Parathyroid adenoma (tissue), 2 donors: ENCODE data around the gene FDX1.

Experiments used
- H2AFZ ChIP-seq: fragments of 300-600 bp; sonication (generic); one replicate; pipeline ENCODE4 v1.7.0; 2017; ENCODE audit warnings: antibody characterized with exemption, mild to moderate bottlenecking
- H3K27ac ChIP-seq: fragments of 300-600 bp; sonication (generic); one replicate; pipeline ENCODE4 v1.7.0; 2017
- H3K27me3 ChIP-seq: fragments of 300-600 bp; sonication (generic); one replicate; pipeline ENCODE4 v1.7.0; 2017; ENCODE audit warnings: low read length; ENCODE audit not compliant: control insufficient read depth, insufficient read depth
- H3K36me3 ChIP-seq: fragments of 300-600 bp; sonication (generic); one replicate; pipeline ENCODE4 v1.7.0; 2017; ENCODE audit warnings: low read length; ENCODE audit not compliant: control insufficient read depth, insufficient read depth
- H3K4me1 ChIP-seq: fragments of 300-600 bp; sonication (generic); one replicate; pipeline ENCODE4 v1.7.0; 2017; ENCODE audit warnings: control low read depth
- H3K4me2 ChIP-seq: fragments of 300-600 bp; sonication (generic); one replicate; pipeline ENCODE4 v1.7.0; 2017; ENCODE audit warnings: low read length
- H3K4me3 ChIP-seq: fragments of 300-600 bp; sonication (generic); one replicate; pipeline ENCODE4 v1.7.0; 2017; ENCODE audit warnings: low read depth, low read length
- H3K79me2 ChIP-seq: fragments of 300-600 bp; sonication (generic); one replicate; pipeline ENCODE4 v1.7.0; 2017; ENCODE audit warnings: control low read depth
- H3K9ac ChIP-seq: fragments of 300-600 bp; sonication (generic); one replicate; pipeline ENCODE4 v1.7.0; 2017; ENCODE audit warnings: mild to moderate bottlenecking
- H3K9me3 ChIP-seq: fragments of 300-600 bp; sonication (generic); one replicate; pipeline ENCODE4 v1.7.0; 2017; ENCODE audit warnings: low read length; ENCODE audit not compliant: control insufficient read depth
- CTCF ChIP-seq: fragments of 300-600 bp; sonication (generic); IDR thresholded peaks from one replicate; pipeline ENCODE4 v1.7.0; 2017; ENCODE audit warnings: antibody characterized with exemption, mild to moderate bottlenecking
- donor health status: primary hyperparathyroidism.

Gene FDX1

DNA sequence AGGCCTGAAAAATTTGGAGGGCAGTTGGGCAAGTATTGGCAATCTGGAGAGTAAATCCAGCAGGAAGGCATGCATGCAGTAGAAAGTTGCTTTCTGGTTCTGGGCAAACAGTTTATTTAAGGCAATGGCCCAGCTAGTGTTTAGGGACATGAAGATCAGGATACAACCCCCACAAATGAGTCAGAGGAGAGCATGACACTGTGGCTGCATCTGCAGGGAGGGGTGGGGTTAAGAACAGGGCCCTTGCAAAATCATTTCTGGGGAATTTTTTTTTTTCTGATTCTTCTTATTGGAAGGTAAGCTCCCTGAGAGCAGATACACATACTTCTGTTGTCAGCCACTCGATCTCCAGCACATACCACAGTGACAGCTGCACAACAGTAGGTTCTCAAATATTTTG is 61.1 kb downstream of the FDX1 start:
- Histone ChIP-seq H3K79me2 (no peaks in the 10 kb centered on the region), H3K4me1 (no peaks in the 10 kb centered on the region), H3K27ac (no peak overlapping the region), H3K27me3 (no peaks in the 10 kb centered on the region), H3K4me3 (no peak overlapping the region), H3K9me3 (no peaks in the 10 kb centered on the region), H3K4me2 (no peak overlapping the region), H3K9ac (no peak overlapping the region), H3K36me3 (no peaks in the 10 kb centered on the region), H2AFZ (no peak overlapping the region)
- no peak for TF ChIP-seq CTCF

DNA sequence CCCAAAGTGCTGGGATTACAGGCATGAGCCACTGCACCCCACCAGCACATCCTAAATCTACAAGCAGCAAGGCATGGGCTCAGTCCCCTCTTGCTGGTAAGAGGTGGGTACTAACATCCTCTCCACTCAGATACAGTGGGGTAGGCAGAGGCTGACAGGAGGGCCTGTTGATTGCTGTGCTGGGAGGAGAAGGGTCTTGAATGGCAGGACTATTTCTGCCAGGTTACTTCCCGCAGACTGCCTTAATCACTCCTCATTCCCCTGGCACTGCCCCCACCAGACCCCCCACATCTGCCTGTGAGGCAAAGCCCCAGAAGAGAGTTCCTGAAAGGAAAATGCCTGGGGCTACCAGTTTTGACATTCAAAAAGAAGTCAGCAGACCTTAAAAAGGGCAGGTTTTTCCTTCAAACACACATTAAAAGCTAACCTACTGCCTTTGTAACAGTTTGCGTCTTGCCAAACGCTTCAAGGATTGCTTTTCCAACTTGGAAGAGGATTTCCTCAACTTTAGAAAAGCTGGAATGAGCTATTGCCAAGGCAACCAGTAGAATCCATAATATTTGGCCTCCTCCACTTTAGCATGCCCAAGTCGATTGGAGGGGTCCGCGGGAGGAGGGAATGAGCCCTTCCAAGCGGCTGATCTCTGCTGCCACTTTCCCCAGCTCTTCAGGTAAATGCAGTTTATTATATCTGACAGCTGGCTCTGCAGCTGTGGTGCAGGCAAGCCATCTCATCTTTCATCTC is 62.0 kb downstream of the FDX1 start:
- Histone ChIP-seq H3K27me3 (no peaks in the 10 kb centered on the region), H3K9me3 (no peaks in the 10 kb centered on the region), H2AFZ (no peak overlapping the region), H3K4me3 (no peak overlapping the region), H3K9ac (no peak overlapping the region), H3K4me2 (no peak overlapping the region), H3K4me1 (no peaks in the 10 kb centered on the region), H3K27ac (no peak overlapping the region), H3K79me2 (no peaks in the 10 kb centered on the region), H3K36me3 (no peaks in the 10 kb centered on the region)
- no peak for TF ChIP-seq CTCF

DNA sequence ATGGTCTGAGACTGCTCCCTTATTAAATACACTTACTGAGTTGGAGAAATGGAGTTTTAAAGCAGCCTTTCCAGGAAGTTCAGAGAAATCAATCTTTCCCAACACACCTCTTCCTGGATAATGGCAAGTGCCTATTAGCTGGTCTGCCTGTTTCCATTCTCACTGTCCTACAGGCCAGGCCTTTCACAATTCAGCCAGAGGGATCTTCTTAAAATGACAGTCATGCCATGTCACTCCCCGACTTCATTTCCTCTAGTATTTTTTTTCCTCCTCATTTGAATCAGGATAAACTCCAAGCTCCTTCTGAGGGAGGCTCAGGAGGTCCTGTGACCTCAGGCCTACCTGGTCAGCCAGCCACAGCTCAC is 62.6 kb downstream of the FDX1 start:
- Histone ChIP-seq H3K4me3 (no peak overlapping the region), H3K27me3 (no peaks in the 10 kb centered on the region), H3K4me2 (no peak overlapping the region), H3K9ac (no peak overlapping the region), H3K36me3 (no peaks in the 10 kb centered on the region), H2AFZ (no peak overlapping the region), H3K4me1 (no peaks in the 10 kb centered on the region), H3K9me3 (no peaks in the 10 kb centered on the region), H3K27ac (no peak overlapping the region), H3K79me2 (no peaks in the 10 kb centered on the region)
- no peak for TF ChIP-seq CTCF

GRCh38 chr11:110493346-110493745 is 63.6 kb downstream of the FDX1 start:
- TF ChIP-seq CTCF = no peak
- Histone ChIP-seq H3K27me3 (no peaks in the 10 kb centered on the region), H3K27ac (no peak overlapping the region), H3K4me3 (no peak overlapping the region), H3K9ac (no peak overlapping the region), H3K9me3 (no peaks in the 10 kb centered on the region), H3K4me1 (no peaks in the 10 kb centered on the region), H3K4me2 (no peak overlapping the region), H3K79me2 (no peaks in the 10 kb centered on the region), H2AFZ (no peak overlapping the region), H3K36me3 (no peaks in the 10 kb centered on the region)

GRCh38 chr11:110497231-110497978 is 67.7 kb downstream of the FDX1 start:
- Histone ChIP-seq H3K9me3 (no peaks in the 10 kb centered on the region), H3K4me3 (no peak overlapping the region), H2AFZ (no peak overlapping the region), H3K36me3 (no peaks in the 10 kb centered on the region), H3K27ac (no peak overlapping the region), H3K27me3 (no peaks in the 10 kb centered on the region), H3K79me2 (no peaks in the 10 kb centered on the region), H3K4me2 (no peak overlapping the region), H3K9ac (no peak overlapping the region), H3K4me1 (no peaks in the 10 kb centered on the region)
- TF ChIP-seq CTCF = no peak
